HG03064 (cell line): ENCODE measurements around the gene TBC1D24.

Experiments
- ATAC-seq: cut with Tn5 transposase; IDR thresholded peaks from one replicate; pipeline ENCODE4 v1.9.1; 2021; ENCODE audit warnings: low read depth; ENCODE audit not compliant: unreplicated experiment

The TBC1D24 gene

DNA sequence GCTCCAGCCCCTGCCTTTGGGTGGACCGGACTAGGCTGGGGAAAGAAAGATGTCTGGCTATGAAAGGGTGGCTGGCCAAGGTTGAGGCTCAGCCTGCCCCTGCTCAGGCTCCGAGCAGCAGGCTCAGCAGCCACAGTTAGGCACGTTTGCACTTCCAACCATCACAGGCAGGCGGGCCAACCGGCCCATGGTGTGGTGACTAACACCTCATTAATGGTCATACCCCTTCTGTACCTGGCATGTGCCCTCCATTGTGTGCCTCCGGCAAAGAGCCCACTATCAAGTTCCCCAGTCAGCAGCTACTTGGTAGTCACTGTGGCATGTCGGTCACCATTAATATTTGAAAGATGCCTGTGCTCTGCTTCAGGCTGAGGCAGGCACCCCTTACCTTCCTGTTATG is 6.7 kb downstream of the TBC1D24 start:
- ATAC-seq = no peak

- ATAC-seq = no peak
Observed at GRCh38 chr16:2482249-2482648, 7.3 kb downstream of the TBC1D24 start.

- ATAC-seq = no peak
Observed at GRCh38 chr16:2482708-2483534, 8.0 kb downstream of the TBC1D24 start.

DNA sequence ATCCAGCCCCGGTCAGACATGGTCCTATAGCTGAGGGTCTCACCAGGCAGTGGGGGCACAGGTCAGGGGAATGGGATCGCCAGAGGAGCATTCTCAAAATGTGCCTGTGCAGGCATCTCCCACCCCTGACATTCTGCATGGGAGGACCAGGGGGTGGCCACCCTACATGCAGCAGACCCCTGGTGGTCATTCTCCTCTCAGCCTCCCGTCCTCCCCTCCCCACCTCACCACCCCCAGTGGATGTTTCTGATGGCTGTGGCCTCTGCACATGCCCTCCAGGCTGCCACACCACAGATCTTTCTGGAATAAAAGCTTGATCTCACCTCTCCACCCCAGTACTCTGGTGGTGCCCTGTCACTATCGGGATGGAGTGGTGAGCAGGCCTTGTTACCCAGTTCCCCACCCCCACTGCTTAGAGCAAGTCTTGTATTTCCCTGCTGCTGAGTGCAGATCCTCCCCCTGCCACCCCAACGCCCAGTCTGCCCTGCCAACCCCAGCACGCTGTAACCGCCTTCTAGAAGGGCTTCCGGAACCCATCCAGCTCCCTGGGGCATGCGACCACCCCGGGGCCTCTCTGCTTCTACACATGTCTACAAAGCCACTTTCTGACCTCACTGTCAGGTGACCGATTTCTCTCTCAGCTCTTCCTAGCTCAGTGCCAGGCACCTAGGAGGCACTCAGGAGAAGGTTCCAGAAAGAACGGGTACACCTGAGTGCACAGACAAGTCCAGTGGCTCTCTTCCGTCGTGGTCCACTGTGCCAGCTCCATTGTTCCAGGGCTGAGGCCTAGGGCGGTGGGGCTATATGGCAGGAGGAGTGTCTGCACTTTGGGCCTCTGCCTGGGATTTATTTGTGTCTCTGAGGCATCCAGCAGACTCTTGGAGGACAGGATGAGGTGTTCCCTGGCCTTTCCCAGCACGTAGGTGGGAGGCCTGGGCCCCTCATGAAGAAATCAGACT is 9.3 kb downstream of the TBC1D24 start:
- ATAC-seq = no peak

DNA sequence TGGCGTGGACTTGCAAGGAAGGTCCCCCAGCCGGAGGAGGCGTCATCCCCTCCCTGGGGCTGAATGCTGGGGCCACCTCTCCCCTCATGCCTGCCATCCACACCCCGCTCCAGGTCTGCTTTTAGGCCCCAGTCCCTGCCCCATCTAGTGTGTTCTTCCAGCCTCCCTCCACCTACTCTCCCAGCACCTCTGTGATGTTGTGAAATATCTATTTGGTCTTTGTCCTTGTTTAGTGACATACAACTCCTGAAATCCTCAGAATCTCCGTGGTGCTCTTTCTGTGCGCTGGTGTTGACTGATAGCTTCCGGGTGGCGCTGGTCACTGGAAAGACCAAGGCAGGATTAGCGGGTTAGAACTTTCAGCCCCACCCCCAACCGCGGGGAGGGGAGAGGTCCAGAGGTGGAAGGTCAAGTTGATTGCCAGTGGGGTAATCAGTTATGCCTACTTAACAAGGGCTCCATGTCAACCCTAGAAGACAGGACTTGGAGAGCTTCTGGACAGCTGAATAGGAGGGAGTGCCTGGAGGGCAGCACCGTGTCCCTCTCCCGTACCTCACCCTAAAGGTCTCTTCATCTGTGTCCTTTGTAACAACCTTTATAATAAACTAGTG is 10.1 kb downstream of the TBC1D24 start:
- no peak for ATAC-seq

DNA sequence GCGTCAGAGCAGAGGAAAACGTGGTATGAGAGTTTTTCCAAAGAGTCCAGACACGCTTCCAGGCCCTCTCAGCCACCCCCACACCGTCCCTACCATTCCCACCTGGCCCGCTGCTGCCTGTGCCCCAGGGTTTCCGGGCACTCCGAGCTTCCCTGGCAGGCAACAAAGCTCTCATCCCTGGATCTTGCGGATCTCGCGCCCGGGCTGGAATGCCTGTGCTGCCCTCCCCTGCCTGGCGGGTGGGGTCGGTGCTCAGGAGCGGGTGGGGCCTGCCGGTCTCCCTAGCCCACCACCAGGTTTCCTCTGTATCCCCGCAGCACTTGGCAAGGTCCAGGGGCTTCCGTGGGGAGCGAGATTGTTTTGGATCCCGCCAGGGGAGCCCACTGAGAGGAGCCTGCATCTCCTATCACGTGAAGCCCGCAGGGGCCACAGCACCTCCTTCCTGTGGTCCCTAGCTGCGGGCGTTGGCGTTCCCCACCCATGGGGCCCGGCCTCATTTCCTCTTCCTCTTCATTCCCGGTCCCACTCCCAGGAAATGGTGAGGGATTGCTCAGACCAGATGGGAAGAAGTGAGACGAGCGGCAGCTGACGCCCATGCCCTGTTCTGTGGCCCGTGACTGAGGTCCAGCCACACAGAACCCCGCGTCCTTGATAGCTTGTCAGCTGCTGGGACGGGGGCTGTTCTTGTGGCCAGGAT is 11.0 kb downstream of the TBC1D24 start:
- ATAC-seq = no peak

DNA sequence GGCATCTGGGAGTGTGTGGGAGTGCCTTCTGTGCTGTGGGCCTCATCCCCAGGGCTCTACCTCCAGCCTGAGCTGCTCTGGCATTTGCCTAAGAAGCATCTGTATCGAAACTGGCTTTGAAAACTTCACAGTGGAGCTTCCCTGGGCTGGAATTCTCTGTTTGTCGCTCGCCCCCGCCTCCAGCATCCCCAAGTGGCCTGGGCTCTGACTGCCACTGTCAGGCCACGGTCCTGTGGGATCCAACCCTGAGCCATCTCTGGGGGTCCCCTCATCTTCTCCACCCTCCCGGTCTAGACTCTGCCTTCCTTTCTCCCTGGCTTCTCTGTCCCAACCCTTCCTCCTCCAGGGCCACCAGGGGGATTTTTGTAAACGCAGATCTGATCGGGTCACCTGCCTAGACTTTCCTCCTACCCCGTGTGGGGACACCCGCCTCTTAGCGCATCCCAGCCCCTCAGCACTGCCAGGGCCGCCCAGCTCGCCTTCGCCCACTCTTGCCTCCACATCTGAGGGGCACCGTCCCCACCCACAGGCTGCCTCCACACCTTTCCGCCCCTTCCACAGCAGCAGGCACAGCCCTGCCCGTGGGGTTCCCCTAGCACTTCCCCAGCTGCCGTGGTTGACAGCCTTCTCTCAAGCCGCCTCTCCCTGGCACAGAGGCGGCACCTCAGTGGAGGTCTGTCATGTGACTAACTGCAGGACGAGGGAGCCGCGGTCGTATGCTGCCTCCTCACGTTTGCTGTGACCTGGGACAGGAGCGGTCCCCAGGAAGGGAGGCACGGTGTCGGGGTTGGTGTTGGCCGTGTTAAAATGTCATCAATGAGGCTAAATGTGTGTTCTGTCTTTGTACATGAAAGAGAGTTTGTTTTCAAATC is 12.0 kb downstream of the TBC1D24 start:
- ATAC-seq = no peak

DNA sequence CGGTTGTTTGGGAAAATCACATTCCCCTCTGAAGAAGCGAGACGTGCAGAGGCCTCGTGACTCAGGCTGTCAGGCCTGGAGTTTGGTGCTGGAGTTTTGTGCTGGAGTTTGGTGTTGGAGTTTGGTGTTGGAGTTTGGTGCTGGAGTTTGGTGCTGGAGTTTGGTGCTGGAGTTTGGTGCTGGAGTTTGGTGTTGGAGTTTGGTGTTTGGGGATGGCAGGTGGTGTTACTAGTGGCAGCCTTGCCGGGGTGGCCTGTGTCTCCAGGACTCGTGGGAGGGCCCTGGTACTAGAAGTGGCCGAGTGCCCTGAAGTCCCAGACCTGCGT is 12.6 kb downstream of the TBC1D24 start:
- ATAC-seq = no peak

GRCh38 chr16:2487903-2488531 is 13.1 kb downstream of the TBC1D24 start:
- ATAC-seq = no peak

DNA sequence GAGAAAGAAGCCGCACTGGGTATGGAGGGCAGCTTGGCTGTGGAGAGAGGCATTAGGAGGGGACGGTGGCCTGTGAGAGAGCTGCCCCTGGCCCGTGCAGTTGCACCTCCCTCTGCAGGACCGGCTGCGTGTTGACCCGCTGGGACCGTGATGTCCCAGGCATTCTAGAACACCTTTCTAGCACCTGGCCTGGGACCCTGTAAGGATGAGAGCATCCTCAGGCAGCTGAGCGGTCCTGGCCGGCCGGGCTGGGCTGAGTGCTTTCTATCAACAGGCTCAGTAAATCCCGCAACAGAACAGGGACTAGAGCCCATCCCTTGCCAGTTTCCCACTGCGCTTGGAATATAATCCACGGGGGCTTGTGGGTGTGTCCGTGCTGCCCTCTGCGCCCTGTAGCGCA is 14.7 kb downstream of the TBC1D24 start:
- no peak for ATAC-seq

DNA sequence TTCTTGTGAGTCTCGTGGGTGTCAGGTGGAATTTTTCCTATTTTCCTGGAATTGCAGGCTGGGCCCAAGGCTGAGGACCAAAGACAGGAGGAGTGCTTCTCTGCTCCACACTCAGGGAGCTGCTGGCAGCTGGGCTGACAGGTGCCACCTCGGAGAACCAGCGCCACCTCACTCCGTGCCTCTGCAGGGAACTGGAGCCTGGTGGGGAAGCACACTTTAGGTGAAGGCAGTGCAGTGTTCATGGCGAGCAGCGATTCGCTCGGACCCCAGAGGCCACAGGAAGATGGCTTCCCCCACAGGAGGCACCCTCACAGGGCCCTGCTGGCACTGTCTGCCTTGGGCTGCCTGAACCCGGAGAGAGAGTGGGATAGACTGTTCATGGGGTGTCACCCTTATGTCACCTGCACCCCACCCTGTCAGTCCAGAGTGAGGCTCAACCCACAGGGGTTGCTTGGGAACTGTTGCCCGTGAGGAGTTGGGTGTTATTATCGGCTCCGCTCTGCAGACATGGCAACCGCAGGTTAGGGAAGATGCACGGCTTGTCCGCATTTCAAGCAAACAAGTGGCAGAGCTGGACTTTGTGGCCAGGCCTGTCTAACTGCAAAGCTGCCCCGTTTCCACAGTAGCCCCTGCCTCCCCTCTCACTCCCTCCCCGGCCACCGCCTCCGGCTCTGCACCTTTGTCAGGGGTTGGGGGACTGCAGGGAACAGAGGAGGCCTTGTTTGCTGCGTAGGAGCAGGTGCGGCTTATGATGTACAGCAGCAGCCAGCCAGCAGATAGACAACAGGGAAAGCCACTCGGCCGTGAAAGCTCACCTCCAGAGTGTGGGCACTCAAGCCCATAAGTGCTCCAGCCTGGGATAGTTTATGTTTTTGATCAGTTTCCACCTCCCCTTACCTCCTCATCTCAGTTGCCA is 15.5 kb downstream of the TBC1D24 start:
- ATAC-seq = no peak

GRCh38 chr16:2492292-2492691 is 17.4 kb downstream of the TBC1D24 start:
- no peak for ATAC-seq

- ATAC-seq = no peak
Observed at GRCh38 chr16:2493605-2494004, 18.7 kb downstream of the TBC1D24 start.

DNA sequence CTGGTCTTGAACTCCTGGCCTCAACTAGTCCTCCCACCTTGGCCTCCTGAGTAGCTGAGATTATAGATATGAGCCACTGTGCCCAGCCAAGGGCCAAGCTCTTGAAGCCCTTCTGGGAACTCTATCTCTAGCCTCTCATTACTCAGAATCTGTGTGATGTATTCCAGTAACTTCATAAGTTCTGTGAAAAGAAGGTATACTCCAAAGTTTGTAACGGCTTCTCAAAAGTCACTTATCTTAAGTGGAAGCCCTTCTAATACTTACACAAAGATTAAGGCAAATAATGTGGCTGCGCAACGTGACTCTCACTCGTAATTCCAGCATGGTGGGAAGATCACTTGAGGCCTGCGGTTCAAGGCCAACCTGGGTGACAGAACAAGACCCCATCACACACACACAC is 19.7 kb downstream of the TBC1D24 start:
- no peak for ATAC-seq

GRCh38 chr16:2495041-2495440 is 20.1 kb downstream of the TBC1D24 start:
- no peak for ATAC-seq

- ATAC-seq = no peak
Observed at GRCh38 chr16:2496223-2497115, 21.5 kb downstream of the TBC1D24 start.

DNA sequence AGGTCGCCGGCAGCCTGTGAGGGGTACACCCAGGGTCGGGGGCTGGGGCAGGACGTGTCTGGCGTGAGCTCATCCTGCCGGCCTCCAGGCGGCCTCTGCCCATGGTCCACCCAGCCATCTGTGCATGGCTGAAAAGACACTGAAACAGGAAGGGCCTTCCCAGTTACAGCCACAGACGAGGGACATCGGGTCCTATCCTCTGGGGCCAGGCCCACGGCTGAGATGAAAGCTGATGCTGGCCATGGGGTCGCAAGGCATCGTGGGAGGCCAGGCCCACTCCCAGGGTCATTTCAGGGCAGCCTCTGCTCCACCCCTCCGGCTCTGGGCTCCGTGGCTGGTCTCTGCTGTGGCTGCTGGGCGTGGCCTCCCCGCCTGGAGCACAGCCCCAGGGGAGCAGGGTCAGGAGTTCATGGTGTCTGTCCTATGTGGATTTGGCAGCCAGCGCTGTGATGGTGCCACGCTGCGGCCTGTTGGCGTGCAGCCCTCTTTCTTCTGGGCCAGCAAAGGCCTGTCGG is 22.2 kb downstream of the TBC1D24 start:
- ATAC-seq = no peak
